Mesendoderm (in vitro differentiated cells): ENCODE results near the gene ADAM22.

ENCODE experiments used
- DNase-seq: peaks from one replicate; pipeline ENCODE4 v3.0.0; 2013
- H2AK5ac ChIP-seq: 2 replicates; pipeline ENCODE4 v1.6.1; 2013; ENCODE audit warnings: low read length, inconsistent platforms
- H2BK120ac ChIP-seq: 2 replicates; pipeline ENCODE4 v1.6.1; 2013; ENCODE audit warnings: low read depth, mild to moderate bottlenecking, low read length, moderate library complexity, mixed read lengths
- H2BK15ac ChIP-seq: replicated peaks from 2 replicates; pipeline ENCODE4 v1.6.1; 2013; ENCODE audit warnings: low read depth, mild to moderate bottlenecking, moderate library complexity
- H2BK5ac ChIP-seq: 2 replicates; pipeline ENCODE4 v1.6.1; 2013; ENCODE audit warnings: low read length, inconsistent platforms
- H3K18ac ChIP-seq: 2 replicates; pipeline ENCODE4 v1.6.1; 2013; ENCODE audit warnings: mild to moderate bottlenecking, low read length, mixed read lengths
- H3K23ac ChIP-seq: one replicate; pipeline ENCODE4 v1.6.1; 2013; ENCODE audit warnings: low read length
- H3K27ac ChIP-seq: 2 replicates; pipeline ENCODE4 v1.5.1; 2013; ENCODE audit warnings: low read depth, mild to moderate bottlenecking, inconsistent platforms, low read length, moderate library complexity
- H3K27me3 ChIP-seq: 2 replicates; pipeline ENCODE4 v1.6.1; 2013; ENCODE audit warnings: low read length, control low read depth, mild to moderate bottlenecking, inconsistent platforms; ENCODE audit not compliant: insufficient read depth, poor library complexity
- H3K36me3 ChIP-seq: 2 replicates; pipeline ENCODE4 v1.6.1; 2013; ENCODE audit warnings: low read length, inconsistent platforms; ENCODE audit not compliant: control insufficient read depth, insufficient read depth
- H3K4ac ChIP-seq: one replicate; pipeline ENCODE4 v1.6.1; 2013; ENCODE audit warnings: low read depth, mild to moderate bottlenecking, low read length, moderate library complexity
- H3K4me1 ChIP-seq: 2 replicates; pipeline ENCODE4 v1.6.1; 2013; ENCODE audit warnings: low read depth, low read length, inconsistent platforms; ENCODE audit not compliant: control insufficient read depth
- H3K4me2 ChIP-seq: 2 replicates; pipeline ENCODE4 v1.6.1; 2013; ENCODE audit warnings: low read length
- H3K4me3 ChIP-seq: 2 replicates; pipeline ENCODE4 v1.5.1; 2013; ENCODE audit warnings: mild to moderate bottlenecking, low read length
- H3K56ac ChIP-seq: one replicate; pipeline ENCODE4 v1.6.1; 2013; ENCODE audit warnings: low read length
- H3K79me1 ChIP-seq: 2 replicates; pipeline ENCODE4 v1.6.1; 2013; ENCODE audit warnings: low read length, inconsistent platforms
- H3K79me2 ChIP-seq: 2 replicates; pipeline ENCODE4 v1.6.1; 2013; ENCODE audit warnings: mild to moderate bottlenecking, low read length; ENCODE audit not compliant: control insufficient read depth, insufficient read depth
- H3K9ac ChIP-seq: 2 replicates; pipeline ENCODE4 v1.6.1; 2013; ENCODE audit warnings: low read length, inconsistent platforms
- H4K5ac ChIP-seq: one replicate; pipeline ENCODE4 v1.6.1; 2013; ENCODE audit warnings: low read length
- H4K8ac ChIP-seq: one replicate; pipeline ENCODE4 v1.6.1; 2013; ENCODE audit warnings: low read depth, mild to moderate bottlenecking, control low read depth, low read length, moderate library complexity
- WGBS: extraction: QIAGEN DNeasy Blood & Tissue Kit; methylation state at CpG from one replicate; pipeline ENCODE4 v1.1.7; 2013; ENCODE audit warnings: low lambda C conversion rate, missing lambda C conversion rate; ENCODE audit not compliant: insufficient coverage; ENCODE audit errors: extremely low coverage; 5-methylcytosine and 5-hydroxymethylcytosine counted together

The ADAM22 gene

GRCh38 chr7:88223265-88223664, 289.2 kb downstream of the ADAM22 start:
- Histone ChIP-seq H3K4ac (no peak overlapping the region), H3K18ac (no peak overlapping the region), H2BK5ac (no peak overlapping the region), H3K27ac (no peak overlapping the region), H3K23ac (no peak overlapping the region), H3K56ac (no peak overlapping the region), H2BK120ac (no peak overlapping the region), H3K36me3 (no peaks in the 10 kb centered on the region), H2BK15ac (no peak overlapping the region), H3K9ac (no peak overlapping the region), H3K79me1 (peaks cover 3% of the 10 kb centered on the region), H3K4me3 (no peak overlapping the region), H4K5ac (no peak overlapping the region), H4K8ac (no peak overlapping the region), H3K79me2 (no peaks in the 10 kb centered on the region), H3K4me1 (no peaks in the 10 kb centered on the region), H2AK5ac (no peak overlapping the region), H3K4me2 (no peak overlapping the region), H3K27me3 (no peaks in the 10 kb centered on the region)
- DNase-seq = no peak
- WGBS = no CpG with 5 or more reads among the region's 2 CpGs

GRCh38 chr7:88224601-88225275, 290.7 kb downstream of the ADAM22 start:
- Histone ChIP-seq H3K79me2 (no peaks in the 10 kb centered on the region), H2BK5ac (no peak overlapping the region), H3K18ac (no peak overlapping the region), H3K36me3 (no peaks in the 10 kb centered on the region), H3K4me1 (no peaks in the 10 kb centered on the region), H3K56ac (no peak overlapping the region), H3K4me3 (no peak overlapping the region), H2BK120ac (no peak overlapping the region), H3K23ac (no peak overlapping the region), H3K4me2 (no peak overlapping the region), H3K27me3 (no peaks in the 10 kb centered on the region), H2BK15ac (no peak overlapping the region), H3K9ac (no peak overlapping the region), H2AK5ac (no peak overlapping the region), H3K27ac (no peak overlapping the region), H3K79me1 (no peaks in the 10 kb centered on the region), H4K5ac (no peak overlapping the region), H3K4ac (no peak overlapping the region), H4K8ac (no peak overlapping the region)
- no CpG with 5 or more reads among the region's 2 CpGs for WGBS
- no peak for DNase-seq

- no peak overlapping the region for H3K27ac ChIP-seq
- no peak overlapping the region for H3K4ac ChIP-seq
- no peaks in the 10 kb centered on the region for H3K27me3 ChIP-seq
- H4K8ac ChIP-seq = no peak overlapping the region
- no peak overlapping the region for H2BK15ac ChIP-seq
- H3K36me3 ChIP-seq = no peaks in the 10 kb centered on the region
- H2AK5ac ChIP-seq = no peak overlapping the region
- no peaks in the 10 kb centered on the region for H3K4me1 ChIP-seq
- H3K4me3 ChIP-seq = no peak overlapping the region
- no peaks in the 10 kb centered on the region for H3K79me2 ChIP-seq
- H3K4me2 ChIP-seq = no peak overlapping the region
- no peak overlapping the region for H2BK120ac ChIP-seq
- H2BK5ac ChIP-seq = no peak overlapping the region
- WGBS = no CpG with 5 or more reads among the region's 4 CpGs
- H3K9ac ChIP-seq = no peak overlapping the region
- no peak overlapping the region for H3K23ac ChIP-seq
- H3K18ac ChIP-seq = no peak overlapping the region
- DNase-seq = no peak
- H3K56ac ChIP-seq = no peak overlapping the region
- H4K5ac ChIP-seq = no peak overlapping the region
- H3K79me1 ChIP-seq = no peaks in the 10 kb centered on the region
Observed at GRCh38 chr7:88226201-88226600, 292.1 kb downstream of the ADAM22 start.

- H3K27me3 ChIP-seq = no peaks in the 10 kb centered on the region
- no peak overlapping the region for H3K4me3 ChIP-seq
- H4K8ac ChIP-seq = no peak overlapping the region
- H3K4me2 ChIP-seq = no peak overlapping the region
- no peak overlapping the region for H3K23ac ChIP-seq
- no peak overlapping the region for H3K56ac ChIP-seq
- peak; percentile 2 for DNase-seq
- no peaks in the 10 kb centered on the region for H3K4me1 ChIP-seq
- no peak overlapping the region for H4K5ac ChIP-seq
- no peak overlapping the region for H3K9ac ChIP-seq
- no peaks in the 10 kb centered on the region for H3K79me2 ChIP-seq
- no CpG with 5 or more reads among the region's 6 CpGs for WGBS
- H3K79me1 ChIP-seq = no peaks in the 10 kb centered on the region
- no peak overlapping the region for H2BK120ac ChIP-seq
- H3K27ac ChIP-seq = no peak overlapping the region
- H3K36me3 ChIP-seq = no peaks in the 10 kb centered on the region
- no peak overlapping the region for H2BK5ac ChIP-seq
- no peak overlapping the region for H2BK15ac ChIP-seq
- H3K4ac ChIP-seq = no peak overlapping the region
- H3K18ac ChIP-seq = no peak overlapping the region
- H2AK5ac ChIP-seq = no peak overlapping the region
Observed at GRCh38 chr7:88226886-88227516, 292.9 kb downstream of the ADAM22 start.

GRCh38 chr7:88229302-88229995, 295.4 kb downstream of the ADAM22 start:
- no peaks in the 10 kb centered on the region for H3K79me2 ChIP-seq
- no peak overlapping the region for H2BK5ac ChIP-seq
- H3K4me3 ChIP-seq = no peak overlapping the region
- no peak overlapping the region for H3K56ac ChIP-seq
- no peak overlapping the region for H2BK15ac ChIP-seq
- H3K79me1 ChIP-seq = no peaks in the 10 kb centered on the region
- no peak overlapping the region for H2AK5ac ChIP-seq
- WGBS = no CpG with 5 or more reads among the region's 4 CpGs
- H3K27me3 ChIP-seq = no peaks in the 10 kb centered on the region
- no peak overlapping the region for H2BK120ac ChIP-seq
- no peak overlapping the region for H3K18ac ChIP-seq
- no peaks in the 10 kb centered on the region for H3K4me1 ChIP-seq
- no peak overlapping the region for H3K9ac ChIP-seq
- no peak overlapping the region for H3K23ac ChIP-seq
- no peaks in the 10 kb centered on the region for H3K36me3 ChIP-seq
- no peak for DNase-seq
- H3K4ac ChIP-seq = no peak overlapping the region
- H4K8ac ChIP-seq = no peak overlapping the region
- H3K27ac ChIP-seq = no peak overlapping the region
- H4K5ac ChIP-seq = no peak overlapping the region
- no peak overlapping the region for H3K4me2 ChIP-seq
